Tibial artery (tissue), 4 donors: ENCODE results near the gene CLDN12.
"Not testable (repeated sequence)": the region's sequence is repeated elsewhere in the genome, so short reads cannot be mapped to it uniquely, and the experiment has no call there.

ENCODE experiments used
- DNase-seq, 2 donors: peaks; one replicate each; pipeline ENCODE4 v3.0.0-alpha.2; 2019
- H3K27ac ChIP-seq, 2 donors: fragments of 200-600 bp; sonication (generic) in 1 of 2; 1 replicate in 1 of 2; 2 replicates in 1 of 2; pipeline ENCODE4 v1.5.1; 2018 to 2019; ENCODE audit warnings: mild to moderate bottlenecking in 1 of 2
- H3K27me3 ChIP-seq, 2 donors: fragments of 200-600 bp; sonication (generic) in 1 of 2; one replicate each; pipeline versions ENCODE4 v1.5.1 to v1.6.0; 2016 to 2019
- H3K36me3 ChIP-seq, 3 donors: fragments of 200-600 bp; sonication (generic) in 2 of 3; one replicate each; pipeline ENCODE4 v1.5.1; 2016 to 2019; ENCODE audit warnings: mild to moderate bottlenecking in 2 of 3
- H3K4me1 ChIP-seq, 4 donors: fragments of 200-600 bp; sonication (generic) in 2 of 4; 1 replicate in 3 of 4; 2 replicates in 1 of 4; pipeline ENCODE4 v1.5.1; 2016 to 2019
- H3K4me3 ChIP-seq, 2 donors: fragments of 200-600 bp; sonication (generic) in 1 of 2; 1 replicate in 1 of 2; 2 replicates in 1 of 2; pipeline ENCODE4 v1.5.1; 2018 to 2019; ENCODE audit warnings: mild to moderate bottlenecking in 2 of 2
- H3K9me3 ChIP-seq, 3 donors: fragments of 200-600 bp; sonication (generic) in 1 of 3; one replicate each; pipeline ENCODE4 v1.5.1; 2016 to 2019
- CTCF ChIP-seq, 2 experiments: fragments of 200-600 bp in 1 of 2; fragments of 450-650 bp in 1 of 2; IDR thresholded peaks; one replicate each; pipeline ENCODE4 v1.5.1; 2017 to 2019; ENCODE audit warnings: antibody characterized with exemption in 2 of 2, mild to moderate bottlenecking in 1 of 2, moderate library complexity in 1 of 2
- intact Hi-C: fragments of 100-400 bp; cut with DNase I; formaldehyde crosslinking; loops from one replicate; pipeline ENCODE4 v1.15.0; 2023; ENCODE audit warnings: low total_unique reads

CLDN12 gene

DNA sequence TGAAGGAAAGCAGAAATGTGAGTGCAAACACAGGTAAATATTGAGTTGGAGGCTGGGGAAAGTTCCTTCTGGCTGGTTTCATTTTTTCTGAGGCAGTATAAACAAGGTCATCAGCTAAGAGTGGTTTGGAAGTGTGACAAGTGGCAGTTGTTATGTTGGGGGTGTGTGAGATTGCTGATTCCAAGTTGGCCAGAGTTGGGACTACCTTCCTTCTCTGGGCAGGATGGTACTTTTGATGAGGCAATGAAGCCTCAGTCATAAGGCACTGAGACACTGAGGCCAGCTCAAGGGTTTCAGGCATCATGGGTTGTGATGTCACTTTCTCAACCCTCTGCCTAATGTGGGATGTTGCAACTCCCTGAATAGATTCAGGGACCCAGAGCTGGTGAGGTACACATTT is 58.0 kb downstream of the CLDN12 start:
- no peak for DNase-seq
- no peak overlapping the region for H3K4me3 ChIP-seq
- H3K4me1 ChIP-seq: peaks cover 0 to 12% (median 0%) of the 10 kb centered on the region in 4 donors
- no peaks in the 10 kb centered on the region for H3K27me3 ChIP-seq
- no peak for TF ChIP-seq CTCF (IDR thresholded peaks at IDR 0.05)
- H3K9me3 ChIP-seq: no peaks in the 10 kb centered on the region
- intact Hi-C loops: no loop called here
- no peaks in the 10 kb centered on the region for H3K36me3 ChIP-seq
- H3K27ac ChIP-seq: no peak overlapping the region

- H3K4me1 ChIP-seq: peaks cover 0 to 12% (median 0%) of the 10 kb centered on the region in 4 donors
- H3K9me3 ChIP-seq, H3K27me3 ChIP-seq, DNase-seq, intact Hi-C loops, H3K36me3 ChIP-seq: not testable (repeated sequence)
- peak overlapping the region; percentile 48 to 56 for H3K27ac ChIP-seq
- H3K4me3 ChIP-seq: peak overlapping the region; percentile 45 to 46
Observed at GRCh38 chr7:90463151-90463628, 59.9 kb downstream of the CLDN12 start.
